B cell (primary cell): Measurements from ENCODE around the gene GABRP.

Source experiments
- EZH2 ChIP-seq: IDR thresholded peaks from 2 replicates; pipeline ENCODE4 v1.6.1; 2012; ENCODE audit warnings: borderline replicate concordance, low read depth, mild to moderate bottlenecking, moderate library complexity, low read length; ENCODE audit not compliant: insufficient read depth, poor library complexity, severe bottlenecking
- TF ChIP-seq, protein P1 (sequence below): fragments of 200-600 bp; IDR thresholded peaks from one replicate; pipeline ENCODE4 v1.8.0; 2022; ENCODE audit warnings: antibody characterized with exemption, mild to moderate bottlenecking

- TF ChIP-seq, protein P1, sequence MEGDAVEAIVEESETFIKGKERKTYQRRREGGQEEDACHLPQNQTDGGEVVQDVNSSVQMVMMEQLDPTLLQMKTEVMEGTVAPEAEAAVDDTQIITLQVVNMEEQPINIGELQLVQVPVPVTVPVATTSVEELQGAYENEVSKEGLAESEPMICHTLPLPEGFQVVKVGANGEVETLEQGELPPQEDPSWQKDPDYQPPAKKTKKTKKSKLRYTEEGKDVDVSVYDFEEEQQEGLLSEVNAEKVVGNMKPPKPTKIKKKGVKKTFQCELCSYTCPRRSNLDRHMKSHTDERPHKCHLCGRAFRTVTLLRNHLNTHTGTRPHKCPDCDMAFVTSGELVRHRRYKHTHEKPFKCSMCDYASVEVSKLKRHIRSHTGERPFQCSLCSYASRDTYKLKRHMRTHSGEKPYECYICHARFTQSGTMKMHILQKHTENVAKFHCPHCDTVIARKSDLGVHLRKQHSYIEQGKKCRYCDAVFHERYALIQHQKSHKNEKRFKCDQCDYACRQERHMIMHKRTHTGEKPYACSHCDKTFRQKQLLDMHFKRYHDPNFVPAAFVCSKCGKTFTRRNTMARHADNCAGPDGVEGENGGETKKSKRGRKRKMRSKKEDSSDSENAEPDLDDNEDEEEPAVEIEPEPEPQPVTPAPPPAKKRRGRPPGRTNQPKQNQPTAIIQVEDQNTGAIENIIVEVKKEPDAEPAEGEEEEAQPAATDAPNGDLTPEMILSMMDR = no peak
- TF ChIP-seq EZH2 = no peak
These were observed 25.9 kb upstream of the GABRP start for GRCh38 chr5:170757669-170758068.
